ENCODE data around the gene MYO1F. TPM values are rescaled to one million over a fixed set of nuclear protein-coding genes. Genes with fewer than 3 reads are reported as not detected.

MYO1F gene
- total and polyA plus RNA-seq, 2 of the 13 experiments (the other 11 are each of a cell fraction or from before 2014, with no cell fraction given): 0.09 to 0.13 TPM

DNA sequence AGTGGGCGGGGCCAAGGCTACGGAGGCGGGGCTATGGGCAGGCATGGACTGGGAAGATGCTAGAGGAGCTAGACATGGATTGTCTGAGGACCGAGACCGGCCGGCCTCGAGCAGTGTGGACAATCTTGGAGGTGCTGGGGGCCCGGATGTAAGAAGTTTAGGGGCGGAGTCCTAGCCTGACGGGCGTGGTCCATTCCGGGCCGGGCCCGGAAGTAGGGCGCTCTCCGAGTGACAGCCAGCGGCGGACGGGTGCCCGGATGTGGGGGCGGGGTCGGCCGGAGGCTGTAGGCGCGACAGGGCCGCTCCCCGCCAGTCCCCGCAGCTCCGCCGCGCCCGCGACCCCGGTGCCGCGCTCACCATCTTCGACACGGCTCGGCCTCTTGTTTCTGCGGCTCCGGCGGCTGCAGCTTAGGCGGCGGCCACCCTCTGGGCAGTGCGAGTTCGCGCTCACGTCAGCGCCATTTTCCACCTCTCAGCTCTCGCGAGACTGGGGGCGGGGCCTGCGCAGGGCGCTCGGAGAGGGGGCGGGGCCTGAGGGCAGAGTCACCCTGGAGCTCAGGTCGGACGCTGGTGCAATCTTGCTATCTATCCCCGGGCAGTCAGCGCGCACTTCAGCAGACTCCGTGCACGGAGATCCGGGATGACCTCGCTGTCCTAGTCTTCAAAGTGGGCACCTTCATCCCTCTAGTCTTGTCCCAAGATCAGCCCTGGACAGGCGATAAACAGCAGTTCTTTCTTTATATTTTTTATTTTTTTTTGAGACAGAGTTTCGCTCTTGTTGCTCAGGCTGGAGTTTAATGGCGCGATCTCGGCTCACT lies 63.3 kb downstream of the MYO1F start, which contains the start of gene ZNF414 (continued):
- TF ChIP-seq, protein P1, sequence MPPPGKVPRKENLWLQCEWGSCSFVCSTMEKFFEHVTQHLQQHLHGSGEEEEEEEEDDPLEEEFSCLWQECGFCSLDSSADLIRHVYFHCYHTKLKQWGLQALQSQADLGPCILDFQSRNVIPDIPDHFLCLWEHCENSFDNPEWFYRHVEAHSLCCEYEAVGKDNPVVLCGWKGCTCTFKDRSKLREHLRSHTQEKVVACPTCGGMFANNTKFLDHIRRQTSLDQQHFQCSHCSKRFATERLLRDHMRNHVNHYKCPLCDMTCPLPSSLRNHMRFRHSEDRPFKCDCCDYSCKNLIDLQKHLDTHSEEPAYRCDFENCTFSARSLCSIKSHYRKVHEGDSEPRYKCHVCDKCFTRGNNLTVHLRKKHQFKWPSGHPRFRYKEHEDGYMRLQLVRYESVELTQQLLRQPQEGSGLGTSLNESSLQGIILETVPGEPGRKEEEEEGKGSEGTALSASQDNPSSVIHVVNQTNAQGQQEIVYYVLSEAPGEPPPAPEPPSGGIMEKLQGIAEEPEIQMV (CRISPR knock-in tag; IDR thresholded peaks at IDR 0.05; ENCODE audit: low read depth): peak; percentile 52; the same call in 1 of the 2 replicates
- TF ChIP-seq, protein P2, sequence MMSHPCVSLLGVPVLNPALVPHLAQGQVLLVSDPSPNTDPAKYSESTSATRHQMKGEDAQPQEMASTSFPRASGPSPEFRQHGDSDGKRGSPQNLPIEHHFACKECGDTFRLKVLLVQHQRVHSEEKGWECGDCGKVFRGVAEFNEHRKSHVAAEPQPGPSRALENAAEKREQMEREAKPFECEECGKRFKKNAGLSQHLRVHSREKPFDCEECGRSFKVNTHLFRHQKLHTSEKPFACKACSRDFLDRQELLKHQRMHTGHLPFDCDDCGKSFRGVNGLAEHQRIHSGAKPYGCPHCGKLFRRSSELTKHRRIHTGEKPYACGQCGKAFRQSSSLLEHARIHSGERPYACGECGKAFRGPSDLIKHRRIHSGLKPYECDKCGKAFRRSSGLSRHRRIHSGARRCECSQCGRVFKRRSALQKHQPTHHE (CRISPR knock-in tag; IDR thresholded peaks at IDR 0.05; ENCODE audit: borderline replicate concordance): peak; percentile 71
- no peak for TF ChIP-seq ZFP36 (IDR thresholded peaks at IDR 0.05; ENCODE audit: borderline replicate concordance, low read depth, low read length, partially characterized antibody)
- no peak for TF ChIP-seq ZNF30 (CRISPR knock-in tag; IDR thresholded peaks at IDR 0.05)
- no peak for TF ChIP-seq NFATC3 (CRISPR knock-in tag; IDR thresholded peaks at IDR 0.05)
- TF ChIP-seq ZKSCAN5 (CRISPR knock-in tag; IDR thresholded peaks at IDR 0.05): no peak
- TF ChIP-seq, protein P3, sequence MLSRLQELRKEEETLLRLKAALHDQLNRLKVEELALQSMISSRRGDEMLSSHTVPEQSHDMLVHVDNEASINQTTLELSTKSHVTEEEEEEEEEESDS (CRISPR knock-in tag; IDR thresholded peaks at IDR 0.05; ENCODE audit: borderline replicate concordance): no peak
- TF ChIP-seq ZNF614 (CRISPR knock-in tag; IDR thresholded peaks at IDR 0.05; ENCODE audit: borderline replicate concordance): no peak
- TF ChIP-seq RNF2 (conservative IDR thresholded peaks at IDR 0.05; ENCODE audit: low read depth): no peak
- peak; percentile 22; the same call in 1 of the 2 replicates for TF ChIP-seq POGZ (CRISPR knock-in tag; IDR thresholded peaks at IDR 0.05)
- no peak; the same call in 1 of the 2 replicates for TF ChIP-seq GFI1 (CRISPR knock-in tag; IDR thresholded peaks at IDR 0.05; ENCODE audit: borderline replicate concordance)
- TF ChIP-seq ZFP36L1 (CRISPR knock-in tag; IDR thresholded peaks at IDR 0.05): no peak
- peak; percentile 88 for TF ChIP-seq ZFY (CRISPR knock-in tag; IDR thresholded peaks at IDR 0.05)
- TF ChIP-seq, protein P4, sequence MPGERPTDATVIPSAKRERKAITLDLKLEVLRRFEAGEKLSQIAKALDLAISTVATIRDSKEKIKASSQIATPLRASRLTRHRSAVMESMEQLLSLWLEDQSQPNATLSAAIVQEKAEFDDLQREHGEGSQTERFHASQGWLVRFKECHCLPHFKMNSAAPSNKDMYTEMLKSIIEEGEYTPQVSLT (CRISPR knock-in tag; IDR thresholded peaks at IDR 0.05; ENCODE audit: borderline replicate concordance, low read depth): no peak
- TF ChIP-seq MYNN (CRISPR knock-in tag; IDR thresholded peaks at IDR 0.05; ENCODE audit: low read depth): no peak
- TF ChIP-seq SRY (CRISPR knock-in tag; IDR thresholded peaks at IDR 0.05): no peak; the same call in 1 of the 2 replicates
- TF ChIP-seq, protein P5, sequence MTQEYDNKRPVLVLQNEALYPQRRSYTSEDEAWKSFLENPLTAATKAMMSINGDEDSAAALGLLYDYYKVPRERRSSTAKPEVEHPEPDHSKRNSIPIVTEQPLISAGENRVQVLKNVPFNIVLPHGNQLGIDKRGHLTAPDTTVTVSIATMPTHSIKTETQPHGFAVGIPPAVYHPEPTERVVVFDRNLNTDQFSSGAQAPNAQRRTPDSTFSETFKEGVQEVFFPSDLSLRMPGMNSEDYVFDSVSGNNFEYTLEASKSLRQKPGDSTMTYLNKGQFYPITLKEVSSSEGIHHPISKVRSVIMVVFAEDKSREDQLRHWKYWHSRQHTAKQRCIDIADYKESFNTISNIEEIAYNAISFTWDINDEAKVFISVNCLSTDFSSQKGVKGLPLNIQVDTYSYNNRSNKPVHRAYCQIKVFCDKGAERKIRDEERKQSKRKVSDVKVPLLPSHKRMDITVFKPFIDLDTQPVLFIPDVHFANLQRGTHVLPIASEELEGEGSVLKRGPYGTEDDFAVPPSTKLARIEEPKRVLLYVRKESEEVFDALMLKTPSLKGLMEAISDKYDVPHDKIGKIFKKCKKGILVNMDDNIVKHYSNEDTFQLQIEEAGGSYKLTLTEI (CRISPR knock-in tag; conservative IDR thresholded peaks at IDR 0.05): no peak
- TF ChIP-seq, protein P6, sequence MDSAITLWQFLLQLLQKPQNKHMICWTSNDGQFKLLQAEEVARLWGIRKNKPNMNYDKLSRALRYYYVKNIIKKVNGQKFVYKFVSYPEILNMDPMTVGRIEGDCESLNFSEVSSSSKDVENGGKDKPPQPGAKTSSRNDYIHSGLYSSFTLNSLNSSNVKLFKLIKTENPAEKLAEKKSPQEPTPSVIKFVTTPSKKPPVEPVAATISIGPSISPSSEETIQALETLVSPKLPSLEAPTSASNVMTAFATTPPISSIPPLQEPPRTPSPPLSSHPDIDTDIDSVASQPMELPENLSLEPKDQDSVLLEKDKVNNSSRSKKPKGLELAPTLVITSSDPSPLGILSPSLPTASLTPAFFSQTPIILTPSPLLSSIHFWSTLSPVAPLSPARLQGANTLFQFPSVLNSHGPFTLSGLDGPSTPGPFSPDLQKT (CRISPR knock-in tag; IDR thresholded peaks at IDR 0.05; ENCODE audit: borderline replicate concordance): no peak
- TF ChIP-seq STAG1 (CRISPR knock-in tag; IDR thresholded peaks at IDR 0.05): no peak
- TF ChIP-seq SMAD3 (CRISPR knock-in tag; IDR thresholded peaks at IDR 0.05): no peak
- TF ChIP-seq, protein P7, sequence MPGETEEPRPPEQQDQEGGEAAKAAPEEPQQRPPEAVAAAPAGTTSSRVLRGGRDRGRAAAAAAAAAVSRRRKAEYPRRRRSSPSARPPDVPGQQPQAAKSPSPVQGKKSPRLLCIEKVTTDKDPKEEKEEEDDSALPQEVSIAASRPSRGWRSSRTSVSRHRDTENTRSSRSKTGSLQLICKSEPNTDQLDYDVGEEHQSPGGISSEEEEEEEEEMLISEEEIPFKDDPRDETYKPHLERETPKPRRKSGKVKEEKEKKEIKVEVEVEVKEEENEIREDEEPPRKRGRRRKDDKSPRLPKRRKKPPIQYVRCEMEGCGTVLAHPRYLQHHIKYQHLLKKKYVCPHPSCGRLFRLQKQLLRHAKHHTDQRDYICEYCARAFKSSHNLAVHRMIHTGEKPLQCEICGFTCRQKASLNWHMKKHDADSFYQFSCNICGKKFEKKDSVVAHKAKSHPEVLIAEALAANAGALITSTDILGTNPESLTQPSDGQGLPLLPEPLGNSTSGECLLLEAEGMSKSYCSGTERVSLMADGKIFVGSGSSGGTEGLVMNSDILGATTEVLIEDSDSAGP (CRISPR knock-in tag; IDR thresholded peaks at IDR 0.05; ENCODE audit: borderline replicate concordance): peak; percentile 90

Measured in HepG2 (cell line).